NCI-H1105 (cell line): Measurements from ENCODE around the gene TXNRD2.

Experiments used
- DNase-seq: peaks from one replicate; lab custom pipeline; 2025; lab: John Stamatoyannopoulos, UW

TXNRD2 gene

DNA sequence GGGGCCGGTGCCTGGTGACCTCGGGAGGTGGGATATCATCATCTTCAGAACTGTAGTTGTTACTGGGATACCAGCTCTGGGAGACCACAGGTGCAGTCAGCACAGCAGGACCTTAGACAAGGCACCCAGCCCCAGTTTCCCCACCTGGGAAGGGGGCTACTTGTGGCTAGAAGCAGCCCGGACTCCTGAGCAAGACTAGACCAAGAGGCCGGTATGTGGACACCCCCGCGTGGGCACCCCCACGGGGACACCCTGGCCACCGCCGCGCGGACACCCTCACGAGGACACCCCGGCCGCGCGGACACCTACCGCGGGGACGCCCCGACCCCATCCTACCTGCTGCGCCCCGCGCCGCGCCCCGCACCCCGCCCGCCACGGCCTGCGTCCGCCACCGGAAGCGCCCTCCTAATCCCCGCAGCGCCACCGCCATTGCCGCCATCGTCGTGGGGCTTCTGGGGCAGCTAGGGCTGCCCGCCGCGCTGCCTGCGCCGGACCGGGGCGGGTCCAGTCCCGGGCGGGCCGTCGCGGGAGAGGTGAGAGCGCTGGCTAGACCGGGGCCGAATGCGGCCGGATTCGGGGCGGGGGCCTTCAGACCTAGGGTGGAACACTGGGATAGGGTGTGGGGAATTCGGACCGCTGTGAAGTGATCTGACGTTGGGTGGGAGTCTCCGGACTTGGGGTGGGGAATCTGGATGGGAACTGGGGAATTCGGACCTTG lies at the start of gene TXNRD2, which contains the start of gene COMT:
TXNRD2 (minus strand) TSS at position 454 of the 718 bp plus-strand sequence; CDS start at position 439, 15 bp downstream.
COMT (plus strand) TSS at position 408 of the 718 bp plus-strand sequence. CDS start 20,755 bp downstream, outside the sequence.
- peak; percentile 15 for DNase-seq

- no peak for DNase-seq
Observed at GRCh38 chr22:19991395-19991644, 49.7 kb upstream of the TXNRD2 start.

- DNase-seq = no peak
Observed at GRCh38 chr22:19990609-19991394, 49.2 kb upstream of the TXNRD2 start.

DNA sequence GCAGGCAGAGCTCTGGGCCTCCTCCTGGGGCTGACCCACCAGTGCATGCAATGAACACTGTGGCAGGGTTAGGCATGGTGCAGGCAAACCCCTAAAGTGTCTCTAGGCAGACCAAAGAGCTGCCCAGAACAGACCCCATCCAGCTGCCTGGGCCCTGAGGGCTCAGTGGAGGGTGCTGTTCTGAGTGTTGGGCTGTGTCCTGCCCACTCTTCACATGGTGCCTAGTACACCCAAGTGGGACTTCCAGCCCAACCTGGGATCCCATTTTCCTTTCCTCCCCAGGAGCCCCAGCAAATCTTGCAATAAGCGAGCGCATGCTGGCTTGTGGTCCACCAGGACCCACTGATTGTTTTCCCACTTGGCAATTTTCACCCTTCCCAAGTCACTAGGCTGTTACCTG lies 48.6 kb upstream of the TXNRD2 start:
- no peak for DNase-seq

DNA sequence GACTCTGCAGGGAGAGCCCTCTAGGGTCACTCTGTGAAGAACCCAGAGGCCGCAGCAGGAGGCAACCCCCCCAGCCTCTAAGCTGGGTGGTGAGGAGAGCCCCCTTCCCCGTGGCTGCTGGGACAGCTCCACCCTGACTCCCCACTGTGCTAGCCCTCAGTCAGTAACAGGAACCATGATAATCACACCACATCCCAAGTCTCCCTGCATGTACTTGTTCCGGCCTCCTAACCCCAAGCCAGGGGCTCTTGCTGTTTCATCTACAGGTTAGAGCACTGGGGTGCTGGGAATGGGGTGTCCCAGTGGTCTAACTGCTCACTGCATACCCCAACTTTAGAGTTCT lies 48.1 kb upstream of the TXNRD2 start:
- no peak for DNase-seq

- no peak for DNase-seq
Observed at GRCh38 chr22:19988965-19989724, 47.5 kb upstream of the TXNRD2 start.

GRCh38 chr22:19988331-19988808 lies 46.8 kb upstream of the TXNRD2 start:
- no peak for DNase-seq

GRCh38 chr22:19987394-19988306 lies 46.0 kb upstream of the TXNRD2 start:
- no peak for DNase-seq

GRCh38 chr22:19986410-19987341 lies 45.1 kb upstream of the TXNRD2 start:
- peak; percentile 62 for DNase-seq

GRCh38 chr22:19986011-19986409 lies 44.4 kb upstream of the TXNRD2 start:
- DNase-seq = no peak

GRCh38 chr22:19984851-19985811 lies 43.5 kb upstream of the TXNRD2 start:
- DNase-seq = no peak

GRCh38 chr22:19984201-19984753 lies 42.7 kb upstream of the TXNRD2 start:
- DNase-seq = no peak

GRCh38 chr22:19983741-19984140 lies 42.1 kb upstream of the TXNRD2 start:
- no peak for DNase-seq

GRCh38 chr22:19982991-19983578 lies 41.5 kb upstream of the TXNRD2 start:
- no peak for DNase-seq

GRCh38 chr22:19981961-19982920 lies 40.6 kb upstream of the TXNRD2 start:
- no peak for DNase-seq

DNA sequence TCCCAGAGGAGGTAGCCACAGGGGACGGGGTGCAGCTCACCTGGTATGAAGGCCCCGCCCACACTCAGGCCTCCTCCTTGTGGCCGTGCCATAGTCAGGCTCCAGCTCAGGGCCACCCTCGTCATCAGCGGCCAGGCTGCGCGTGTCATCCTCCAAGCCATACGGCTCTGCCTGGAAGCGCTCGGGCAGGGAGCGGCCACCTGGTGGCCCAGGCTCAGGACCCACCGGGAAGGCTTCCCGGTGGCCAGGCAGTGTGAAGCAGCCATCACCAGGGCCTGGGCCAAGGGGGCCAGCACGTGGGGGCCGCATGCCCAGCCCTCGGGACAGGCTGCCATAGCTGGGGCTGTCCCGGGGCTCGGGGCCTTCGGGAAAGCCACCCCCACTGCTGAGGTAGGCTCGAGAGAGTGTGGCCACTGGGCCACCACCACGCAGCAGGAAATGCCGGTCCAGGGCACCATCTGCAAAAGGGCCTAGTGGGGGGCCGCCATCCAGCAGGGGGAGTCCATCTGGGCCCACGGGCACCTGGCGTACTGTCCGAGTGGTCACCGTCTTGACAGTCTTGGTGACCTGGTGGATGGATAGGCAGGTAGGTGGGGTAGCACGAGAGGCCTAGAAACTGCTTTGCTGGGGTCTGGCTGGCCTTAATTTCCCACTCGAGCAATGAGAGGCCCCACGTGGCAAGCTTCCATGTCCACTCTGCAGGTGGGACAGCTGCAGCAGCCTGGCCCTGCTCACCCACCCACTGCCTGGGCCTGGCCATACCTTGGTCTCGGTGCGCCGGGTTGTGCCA lies 39.7 kb upstream of the TXNRD2 start:
- no peak for DNase-seq

- DNase-seq = no peak
Observed at GRCh38 chr22:19980766-19981165, 39.1 kb upstream of the TXNRD2 start.
